Natural killer cell treated with Interleukin-12 subunit alpha and Interleukin-12 subunit beta and Interleukin-15 and Interleukin-18, amount 100 ng/mL, for 72 hours (primary cell): Measurements from ENCODE around the gene DNAI1. TPM values are rescaled to one million over a fixed set of nuclear protein-coding genes. Genes with fewer than 3 reads are reported as not detected.

Experiments
- ATAC-seq, 2 donors: fragments of 150-1000 bp; cut with Tn5 transposase in 1 of 2; sonication (Bioruptor Pico), chemical (Tn5 transposase) in 1 of 2; 2 replicates each; pipeline ENCODE4 v1.10.0; 2021
- DNase-seq: peaks from one replicate; pipeline ENCODE4 v3.0.0; 2022; ENCODE audit warnings: low spot score
- H3K27ac Mint-ChIP-seq, 2 donors: 1 replicate in 1 of 2; 2 replicates in 1 of 2; pipeline ENCODE4 v1.8.0; 2022; ENCODE audit warnings: mixed read lengths in 2 of 2, mild to moderate bottlenecking in 1 of 2, moderate library complexity in 1 of 2
- H3K27me3 Mint-ChIP-seq, 2 donors: 1 replicate in 1 of 2; 2 replicates in 1 of 2; pipeline ENCODE4 v1.8.0; 2022; ENCODE audit warnings: mixed read lengths in 2 of 2
- H3K36me3 Mint-ChIP-seq: one replicate; pipeline ENCODE4 v1.8.0; 2022; ENCODE audit warnings: mixed read lengths
- H3K4me1 Mint-ChIP-seq, 2 donors: 1 replicate in 1 of 2; 2 replicates in 1 of 2; pipeline ENCODE4 v1.8.0; 2022; ENCODE audit warnings: low read depth in 2 of 2, mixed read lengths in 2 of 2, mild to moderate bottlenecking in 1 of 2
- H3K4me3 Mint-ChIP-seq: one replicate; pipeline ENCODE4 v1.8.0; 2022; ENCODE audit warnings: mixed read lengths
- H3K9me3 Mint-ChIP-seq: 2 replicates; pipeline ENCODE4 v1.8.0; 2022; ENCODE audit warnings: mixed read lengths
- total RNA-seq, 2 donors: library from RNA; stranded (reverse); gene quantifications; one replicate each; pipeline ENCODE4 v1.2.3, GENCODE V29; 2022

DNAI1 gene
- total RNA-seq, 2 donors from 2014 or later: not detected

DNA sequence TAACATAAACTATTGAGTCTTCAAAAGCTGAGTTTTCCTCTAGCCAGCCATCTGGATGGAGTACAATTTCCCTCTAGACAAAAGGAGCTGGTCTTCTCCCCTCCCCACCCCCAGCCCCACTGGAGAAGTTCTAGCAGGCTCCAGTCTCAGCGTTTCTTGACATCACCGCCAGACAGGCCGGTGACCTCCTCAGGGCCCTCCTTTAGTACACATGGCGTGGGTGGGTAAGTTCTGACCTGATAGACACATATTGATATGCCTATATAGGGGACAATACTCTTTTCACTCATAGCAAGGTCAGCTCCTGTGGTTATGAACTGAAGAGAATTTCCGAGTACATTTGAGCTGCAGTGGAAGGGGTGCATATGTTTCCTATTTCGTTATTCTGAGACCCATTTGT lies 27.2 kb downstream of the DNAI1 start:
- H3K27me3 Mint-ChIP-seq: peaks cover 13 to 21% of the 10 kb centered on the region in 2 donors
- no peaks in the 10 kb centered on the region for H3K36me3 Mint-ChIP-seq
- ATAC-seq (no peak), DNase-seq (no peak)
- no peak overlapping the region for H3K27ac Mint-ChIP-seq
- H3K4me3 Mint-ChIP-seq: no peak overlapping the region
- no peaks in the 10 kb centered on the region for H3K9me3 Mint-ChIP-seq
- peaks cover 0 to 4% of the 10 kb centered on the region in 2 donors for H3K4me1 Mint-ChIP-seq

DNA sequence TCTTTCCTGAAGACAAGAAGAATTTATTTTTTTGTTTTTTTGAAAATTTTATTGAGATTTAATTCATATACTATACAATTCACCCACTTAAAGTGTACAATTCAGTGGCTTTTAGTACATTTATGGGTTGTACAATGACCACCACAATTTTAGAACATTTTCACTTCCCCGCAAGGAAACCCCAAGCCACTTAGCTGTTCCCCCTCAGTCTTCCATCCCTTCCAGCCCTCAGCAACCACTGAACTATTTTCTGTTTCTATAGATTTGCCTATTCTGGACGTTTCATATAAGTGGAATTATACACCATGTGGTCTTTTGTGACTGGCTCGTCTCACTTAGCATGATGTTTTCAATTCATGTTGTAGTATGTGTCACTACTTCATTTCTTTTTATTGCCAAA lies 28.0 kb downstream of the DNAI1 start:
- Mint-ChIP-seq H3K36me3 (no peaks in the 10 kb centered on the region), H3K27ac (no peak overlapping the region), H3K9me3 (no peaks in the 10 kb centered on the region), H3K4me3 (no peak overlapping the region), H3K4me1 (peaks cover 0 to 4% of the 10 kb centered on the region in 2 donors), H3K27me3 (peaks cover 16 to 24% of the 10 kb centered on the region in 2 donors)
- ATAC-seq (no peak), DNase-seq (no peak)

- peak; percentile 45 for DNase-seq
- no peak overlapping the region for H3K4me3 Mint-ChIP-seq
- peaks cover 22 to 24% of the 10 kb centered on the region in 2 donors for H3K27me3 Mint-ChIP-seq
- H3K27ac Mint-ChIP-seq: no peak overlapping the region
- H3K9me3 Mint-ChIP-seq: no peaks in the 10 kb centered on the region
- peaks cover 0 to 4% of the 10 kb centered on the region in 2 donors for H3K4me1 Mint-ChIP-seq
- H3K36me3 Mint-ChIP-seq: no peaks in the 10 kb centered on the region
- no peak for ATAC-seq
Observed at GRCh38 chr9:34490360-34490759, 31.8 kb downstream of the DNAI1 start.

DNA sequence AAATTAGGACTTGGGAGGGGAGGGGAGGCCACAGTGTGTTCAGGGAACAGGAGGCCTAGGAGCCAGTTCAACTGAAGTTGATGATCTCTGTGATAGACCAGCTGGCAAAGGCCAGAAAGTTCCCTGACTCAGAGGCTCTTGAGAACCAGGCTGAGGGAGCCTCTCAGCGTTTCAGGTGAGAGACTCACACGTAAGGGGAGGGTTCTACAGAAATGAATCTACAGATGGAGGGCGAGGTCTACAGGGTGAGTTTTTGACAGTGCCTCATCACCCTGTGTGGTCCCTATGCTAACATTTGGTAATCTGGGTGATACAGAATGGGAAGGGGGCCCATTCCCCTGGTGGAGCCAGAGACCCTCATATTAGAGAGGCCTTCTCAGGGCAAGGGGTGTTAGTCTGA lies 32.2 kb downstream of the DNAI1 start:
- H3K27ac Mint-ChIP-seq: no peak overlapping the region
- ATAC-seq: no peak
- no peaks in the 10 kb centered on the region for H3K9me3 Mint-ChIP-seq
- no peaks in the 10 kb centered on the region for H3K36me3 Mint-ChIP-seq
- no peak overlapping the region for H3K4me3 Mint-ChIP-seq
- peaks cover 22 to 24% of the 10 kb centered on the region in 2 donors for H3K27me3 Mint-ChIP-seq
- peaks cover 0 to 4% of the 10 kb centered on the region in 2 donors for H3K4me1 Mint-ChIP-seq
- DNase-seq: no peak

DNA sequence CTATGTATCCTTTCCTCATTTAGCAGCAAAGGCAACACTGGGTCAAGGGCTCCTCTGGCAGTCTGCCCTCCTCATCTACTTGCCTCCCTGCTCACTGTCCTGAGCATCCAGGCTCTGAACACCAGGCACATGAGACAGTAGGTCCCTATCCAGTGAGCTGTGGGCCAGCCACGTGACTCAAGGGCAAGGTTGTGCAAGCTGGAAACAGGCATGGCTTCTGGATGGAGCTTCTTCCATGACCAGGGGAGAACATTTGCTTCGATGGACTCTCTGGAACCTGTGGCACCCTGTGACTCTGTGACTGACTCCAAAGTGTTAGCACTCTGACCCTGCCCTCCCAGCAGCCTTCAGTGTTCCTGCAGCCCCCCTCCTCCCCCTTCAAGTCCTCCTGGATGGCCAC lies 33.0 kb downstream of the DNAI1 start:
- peaks cover 0 to 3% of the 10 kb centered on the region in 2 donors for H3K4me1 Mint-ChIP-seq
- H3K4me3 Mint-ChIP-seq: no peak overlapping the region
- no peak overlapping the region for H3K27ac Mint-ChIP-seq
- H3K36me3 Mint-ChIP-seq: no peaks in the 10 kb centered on the region
- peaks cover 19 to 23% of the 10 kb centered on the region in 2 donors for H3K27me3 Mint-ChIP-seq
- H3K9me3 Mint-ChIP-seq: no peaks in the 10 kb centered on the region
- peak; percentile 5 for DNase-seq
- ATAC-seq: no peak

DNA sequence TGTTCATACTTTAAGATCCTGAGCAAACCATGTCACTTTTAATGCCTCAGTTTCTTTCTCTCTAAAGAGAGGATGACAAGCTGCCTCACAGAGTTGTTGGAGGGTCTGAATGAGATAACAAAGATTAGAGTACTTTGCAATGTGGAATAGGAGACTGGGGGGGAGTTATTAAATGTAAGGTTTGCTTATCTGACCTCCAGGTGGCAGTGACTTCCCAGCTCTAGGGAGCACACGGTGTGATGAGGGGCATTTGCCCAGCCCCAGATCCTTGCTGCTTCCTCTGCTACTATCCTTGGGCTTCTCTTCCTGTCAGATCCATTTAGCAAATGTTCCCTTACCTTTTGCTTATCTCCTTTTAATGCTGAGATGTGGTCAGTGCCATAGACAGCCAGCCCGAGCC lies 33.4 kb downstream of the DNAI1 start:
- Mint-ChIP-seq H3K9me3 (no peaks in the 10 kb centered on the region), H3K27ac (no peak overlapping the region), H3K36me3 (no peaks in the 10 kb centered on the region), H3K4me3 (no peak overlapping the region), H3K27me3 (peaks cover 16 to 21% of the 10 kb centered on the region in 2 donors), H3K4me1 (no peaks in the 10 kb centered on the region)
- DNase-seq (peak; percentile 45), ATAC-seq (no peak)

GRCh38 chr9:34493972-34494535 lies 35.4 kb downstream of the DNAI1 start:
- peak; percentile 60 for DNase-seq
- Mint-ChIP-seq H3K4me3 (no peak overlapping the region), H3K4me1 (no peaks in the 10 kb centered on the region), H3K9me3 (no peaks in the 10 kb centered on the region), H3K27ac (no peak overlapping the region), H3K27me3 (peaks cover 18 to 28% of the 10 kb centered on the region in 2 donors), H3K36me3 (no peaks in the 10 kb centered on the region)
- ATAC-seq: no peak

DNA sequence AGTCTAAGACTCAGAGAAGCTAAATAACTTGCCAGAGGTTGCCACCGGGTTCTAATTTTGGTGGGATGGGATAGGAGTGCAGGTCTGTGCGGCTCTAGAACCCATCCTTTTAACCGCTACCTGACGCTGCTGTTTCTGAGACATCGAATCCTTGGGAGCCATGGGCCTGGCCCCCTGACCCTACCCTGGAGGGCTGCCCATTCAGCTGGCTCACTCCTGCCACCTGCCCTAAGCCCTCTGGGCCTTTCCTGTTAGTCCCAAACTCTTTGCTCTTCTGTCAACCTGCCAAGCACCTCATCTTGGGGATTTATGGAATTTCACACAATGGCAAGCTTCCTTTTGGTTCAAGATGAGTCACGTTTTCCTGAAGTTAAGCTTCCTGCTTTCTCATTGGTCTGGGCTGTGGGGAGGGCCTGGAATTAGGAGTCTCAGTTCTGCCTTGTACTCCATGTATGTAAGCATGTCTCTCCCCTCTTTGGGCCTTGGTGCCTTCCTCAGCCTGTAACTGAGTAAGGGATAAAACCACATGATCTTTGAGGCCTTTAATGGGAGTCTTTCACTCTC lies 37.6 kb downstream of the DNAI1 start:
- Mint-ChIP-seq H3K4me3 (no peak overlapping the region), H3K4me1 (no peaks in the 10 kb centered on the region), H3K9me3 (no peaks in the 10 kb centered on the region), H3K36me3 (no peaks in the 10 kb centered on the region), H3K27ac (no peak overlapping the region), H3K27me3 (peaks cover 23 to 40% of the 10 kb centered on the region in 2 donors)
- DNase-seq (no peak), ATAC-seq (no peak)

GRCh38 chr9:34498553-34498952 lies 39.9 kb downstream of the DNAI1 start:
- Mint-ChIP-seq H3K4me3 (no peak overlapping the region), H3K27ac (no peak overlapping the region), H3K4me1 (no peaks in the 10 kb centered on the region), H3K27me3 (peaks cover 15 to 29% of the 10 kb centered on the region in 2 donors), H3K36me3 (no peaks in the 10 kb centered on the region), H3K9me3 (no peaks in the 10 kb centered on the region)
- DNase-seq (peak; percentile 3), ATAC-seq (no peak)

GRCh38 chr9:34499076-34499475 lies 40.5 kb downstream of the DNAI1 start:
- Mint-ChIP-seq H3K27me3 (peaks cover 15 to 29% of the 10 kb centered on the region in 2 donors), H3K36me3 (no peaks in the 10 kb centered on the region), H3K4me1 (no peaks in the 10 kb centered on the region), H3K9me3 (no peaks in the 10 kb centered on the region), H3K27ac (no peak overlapping the region), H3K4me3 (no peak overlapping the region)
- DNase-seq (peak; percentile 40), ATAC-seq (no peak)

DNA sequence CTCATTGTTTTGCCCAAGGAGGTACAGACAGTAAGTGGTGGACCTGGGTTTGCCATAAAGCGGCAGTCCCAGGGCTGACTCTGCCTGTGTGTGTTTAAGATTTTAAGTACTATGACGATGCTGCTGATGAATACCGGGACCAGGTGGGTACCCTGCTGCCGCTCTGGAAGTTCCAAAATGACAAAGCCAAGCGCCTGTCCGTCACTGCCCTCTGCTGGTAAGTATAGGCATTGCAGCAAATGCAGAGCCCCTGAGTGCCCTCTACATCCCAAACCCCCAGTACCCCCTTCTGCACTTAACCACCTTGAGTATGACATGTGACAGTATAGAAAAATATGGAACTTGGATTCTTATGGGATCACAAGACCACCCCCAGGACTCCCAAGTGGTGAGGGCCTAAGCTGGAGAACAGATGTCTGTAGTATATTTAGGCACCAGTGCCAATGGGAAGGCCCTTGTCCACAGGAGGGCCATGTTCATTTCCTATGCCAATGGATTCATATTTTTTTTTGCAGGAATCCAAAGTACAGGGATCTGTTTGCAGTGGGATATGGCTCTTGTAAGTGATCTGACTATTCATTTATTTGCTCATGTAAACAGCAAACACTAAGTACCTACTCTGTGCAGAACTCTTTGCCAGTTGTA lies 42.1 kb downstream of the DNAI1 start:
- H3K27ac Mint-ChIP-seq: no peak overlapping the region
- DNase-seq (peak; percentile 81), ATAC-seq (peak; percentile 64 to 69)
- H3K4me1 Mint-ChIP-seq: no peaks in the 10 kb centered on the region
- H3K4me3 Mint-ChIP-seq: no peak overlapping the region
- no peaks in the 10 kb centered on the region for H3K36me3 Mint-ChIP-seq
- H3K27me3 Mint-ChIP-seq: peaks cover 15 to 29% of the 10 kb centered on the region in 2 donors
- H3K9me3 Mint-ChIP-seq: no peaks in the 10 kb centered on the region

DNA sequence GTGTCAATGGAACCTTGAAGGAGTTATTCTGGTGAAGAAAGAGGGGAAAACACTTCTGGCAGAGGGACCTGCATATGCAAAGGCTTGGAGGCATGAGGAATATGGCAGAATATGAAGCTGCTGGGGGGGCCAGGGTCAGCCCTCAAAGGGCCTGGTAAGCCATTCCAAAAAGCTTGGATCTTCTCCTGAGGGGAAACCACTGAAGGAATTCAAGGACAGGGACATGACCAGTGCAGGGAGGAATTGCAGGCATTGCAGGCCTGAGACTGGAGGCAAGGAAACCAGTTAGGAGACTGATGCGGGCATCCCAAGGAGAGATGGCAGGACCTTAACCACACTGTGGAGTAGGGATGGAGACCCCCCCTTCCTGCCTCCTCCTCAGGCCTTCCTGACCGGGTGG lies 42.8 kb downstream of the DNAI1 start:
- H3K9me3 Mint-ChIP-seq: no peaks in the 10 kb centered on the region
- no peak overlapping the region for H3K27ac Mint-ChIP-seq
- no peaks in the 10 kb centered on the region for H3K36me3 Mint-ChIP-seq
- ATAC-seq (no peak), DNase-seq (no peak)
- peaks cover 15 to 29% of the 10 kb centered on the region in 2 donors for H3K27me3 Mint-ChIP-seq
- H3K4me1 Mint-ChIP-seq: no peaks in the 10 kb centered on the region
- H3K4me3 Mint-ChIP-seq: no peak overlapping the region

GRCh38 chr9:34501889-34502425 lies 43.4 kb downstream of the DNAI1 start:
- Mint-ChIP-seq H3K27me3 (peaks cover 15 to 28% of the 10 kb centered on the region in 2 donors), H3K36me3 (no peaks in the 10 kb centered on the region), H3K27ac (no peak overlapping the region), H3K4me3 (no peak overlapping the region), H3K4me1 (no peaks in the 10 kb centered on the region), H3K9me3 (no peaks in the 10 kb centered on the region)
- DNase-seq (peak; percentile 6), ATAC-seq (peak in 1 of 2 donors; percentile 17)

DNA sequence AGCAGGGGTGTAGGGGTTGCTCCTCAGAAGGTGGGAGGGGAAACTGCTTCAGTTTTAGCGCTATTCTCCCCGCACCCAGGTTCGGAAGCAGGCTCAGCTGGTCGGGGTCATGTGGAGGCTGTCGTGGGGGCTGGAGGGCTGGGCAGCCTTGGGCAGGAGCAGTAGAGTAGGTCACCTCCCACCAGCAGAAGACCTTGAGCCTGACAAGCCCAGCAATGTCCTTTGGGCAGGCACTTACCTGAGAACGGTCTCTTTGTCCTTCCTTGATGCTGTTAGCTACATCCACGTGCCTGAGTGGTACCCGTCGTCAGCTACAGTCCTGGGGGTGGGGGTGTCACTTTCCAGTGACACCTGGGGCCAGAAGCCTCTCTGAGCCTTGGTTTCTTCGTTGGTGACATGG lies 43.9 kb downstream of the DNAI1 start:
- H3K27ac Mint-ChIP-seq: no peak overlapping the region
- no peaks in the 10 kb centered on the region for H3K9me3 Mint-ChIP-seq
- peaks cover 13 to 23% of the 10 kb centered on the region in 2 donors for H3K27me3 Mint-ChIP-seq

More for the DNA sequence above, 43.9 kb downstream of the DNAI1 start:
- no peaks in the 10 kb centered on the region for H3K4me1 Mint-ChIP-seq
- H3K4me3 Mint-ChIP-seq: no peak overlapping the region
- H3K36me3 Mint-ChIP-seq: no peaks in the 10 kb centered on the region
- ATAC-seq (no peak), DNase-seq (peak; percentile 55)
